ENCODE results near the gene CCDC9B.

The CCDC9B gene

GRCh38 chr15:40289140-40289775 lies 51.5 kb downstream of the CCDC9B start:
- no peak for DNase-seq (ENCODE audit: low read depth)

DNA sequence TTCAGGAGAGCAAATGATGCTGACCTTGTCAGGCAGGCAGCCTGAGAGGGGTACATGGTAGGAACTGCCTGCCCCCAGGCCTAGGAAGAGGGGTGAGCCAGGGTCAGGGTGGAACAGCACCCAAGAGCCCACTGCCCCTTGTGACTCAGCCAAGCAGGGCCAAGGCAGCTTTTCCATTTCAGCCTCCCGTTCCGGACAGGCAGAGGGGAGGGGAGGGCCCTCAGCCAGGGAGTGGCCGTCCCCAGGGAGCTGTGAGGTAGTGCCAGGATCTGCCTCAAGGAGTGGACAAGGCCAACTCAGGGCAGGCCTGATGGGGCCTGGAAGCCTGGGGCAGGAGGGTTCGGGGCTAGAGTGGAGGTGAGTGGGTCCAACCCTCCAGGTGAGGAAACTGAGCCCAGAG lies 52.8 kb downstream of the CCDC9B start:
- DNase-seq (ENCODE audit: low read depth): no peak

DNA sequence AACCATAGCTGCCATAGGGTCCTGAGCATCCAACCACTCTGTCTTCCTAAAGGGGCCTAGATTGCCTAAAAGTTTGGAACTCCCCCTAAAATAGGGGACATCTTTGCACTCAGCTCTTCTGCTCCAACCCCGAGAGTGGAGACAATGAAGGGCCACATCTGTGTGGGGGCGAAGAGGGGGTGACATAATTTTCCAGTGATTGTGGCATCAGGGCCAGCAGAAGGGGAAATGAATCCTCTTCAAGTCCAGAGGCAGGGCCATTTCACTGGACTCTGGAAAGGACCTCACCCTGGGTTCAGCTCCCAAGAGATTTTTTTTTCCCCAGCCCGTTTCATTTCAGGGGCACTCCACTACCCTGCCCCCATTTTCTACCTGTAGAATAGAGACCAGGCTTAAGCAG lies 53.2 kb downstream of the CCDC9B start:
- DNase-seq (ENCODE audit: low read depth): no peak

- DNase-seq (ENCODE audit: low read depth): no peak
These were observed 53.9 kb downstream of the CCDC9B start for GRCh38 chr15:40286794-40287193.

DNA sequence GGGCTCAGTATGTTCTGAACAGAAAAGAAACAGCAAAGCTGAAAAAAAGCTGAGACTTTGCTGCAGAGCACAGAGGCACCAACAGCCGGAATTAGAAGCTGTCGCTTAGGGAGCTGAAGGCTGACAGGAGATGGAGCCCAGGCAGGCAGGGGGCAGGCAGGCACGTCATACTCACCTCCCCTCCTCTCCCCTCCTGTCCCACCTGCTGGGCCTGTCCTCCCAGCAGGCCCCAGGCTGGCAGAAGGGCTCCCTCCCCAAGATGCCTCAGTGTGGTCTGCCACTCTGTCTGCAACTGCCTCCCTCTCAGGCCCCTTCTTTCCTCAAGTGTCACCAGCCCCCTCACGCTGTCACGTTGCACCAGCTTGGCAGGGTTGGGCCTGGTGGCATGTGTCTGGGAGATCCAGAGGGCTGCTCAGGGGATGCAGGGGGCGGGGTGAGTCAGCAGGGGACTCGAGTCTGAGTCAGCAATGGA lies 54.6 kb downstream of the CCDC9B start:
- no peak for DNase-seq (ENCODE audit: low read depth)

GRCh38 chr15:40285554-40286011 lies 55.2 kb downstream of the CCDC9B start:
- DNase-seq (ENCODE audit: low read depth): no peak

GRCh38 chr15:40285151-40285550 lies 55.6 kb downstream of the CCDC9B start:
- peak; percentile 49 for DNase-seq (ENCODE audit: low read depth)

- no peak for DNase-seq (ENCODE audit: low read depth)
These were observed 57.0 kb downstream of the CCDC9B start for GRCh38 chr15:40283615-40284300.

DNA sequence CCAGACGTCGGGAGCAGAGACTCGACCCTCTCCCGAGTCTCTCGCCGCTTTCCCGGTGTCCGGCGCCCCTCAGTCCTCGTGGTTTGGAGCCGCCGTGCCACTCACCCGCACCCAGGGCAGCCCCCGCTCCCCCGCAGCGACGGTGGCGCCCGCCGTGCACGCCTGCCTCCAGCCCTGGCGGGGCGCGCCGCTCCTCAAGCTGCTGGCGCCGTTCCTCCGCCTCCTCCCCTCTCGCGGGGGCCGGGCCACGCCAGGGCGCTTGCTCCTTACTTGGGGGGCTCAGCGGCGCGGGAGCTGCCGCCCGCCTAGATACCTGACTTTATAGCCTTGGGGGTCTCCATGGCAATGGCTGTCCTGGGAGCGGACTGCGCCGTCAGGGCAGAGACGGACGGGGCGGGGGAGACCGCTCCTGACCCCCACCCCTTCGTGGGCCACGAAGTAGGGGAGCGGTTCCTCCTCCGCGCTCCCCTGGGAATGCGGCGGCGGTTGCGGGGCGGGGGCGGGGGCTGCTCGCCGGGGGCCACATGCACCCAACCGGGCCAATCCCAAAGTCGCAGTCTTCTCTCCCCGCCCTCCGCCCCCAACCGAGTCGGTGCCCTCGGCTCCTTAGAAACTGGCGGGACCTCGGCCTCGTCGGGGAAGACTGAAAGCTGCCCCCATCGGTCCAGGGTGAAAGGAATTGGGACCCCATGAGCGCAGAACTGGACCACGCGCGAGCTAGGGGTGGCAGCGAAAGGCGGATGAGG lies 57.7 kb downstream of the CCDC9B start, which contains the start of gene ANKRD63:
Gene ANKRD63 (minus strand): TSS at position 196 of the 746 bp plus-strand sequence. CDS start 478 bp downstream, outside the sequence.
- DNase-seq (ENCODE audit: low read depth): no peak

DNA sequence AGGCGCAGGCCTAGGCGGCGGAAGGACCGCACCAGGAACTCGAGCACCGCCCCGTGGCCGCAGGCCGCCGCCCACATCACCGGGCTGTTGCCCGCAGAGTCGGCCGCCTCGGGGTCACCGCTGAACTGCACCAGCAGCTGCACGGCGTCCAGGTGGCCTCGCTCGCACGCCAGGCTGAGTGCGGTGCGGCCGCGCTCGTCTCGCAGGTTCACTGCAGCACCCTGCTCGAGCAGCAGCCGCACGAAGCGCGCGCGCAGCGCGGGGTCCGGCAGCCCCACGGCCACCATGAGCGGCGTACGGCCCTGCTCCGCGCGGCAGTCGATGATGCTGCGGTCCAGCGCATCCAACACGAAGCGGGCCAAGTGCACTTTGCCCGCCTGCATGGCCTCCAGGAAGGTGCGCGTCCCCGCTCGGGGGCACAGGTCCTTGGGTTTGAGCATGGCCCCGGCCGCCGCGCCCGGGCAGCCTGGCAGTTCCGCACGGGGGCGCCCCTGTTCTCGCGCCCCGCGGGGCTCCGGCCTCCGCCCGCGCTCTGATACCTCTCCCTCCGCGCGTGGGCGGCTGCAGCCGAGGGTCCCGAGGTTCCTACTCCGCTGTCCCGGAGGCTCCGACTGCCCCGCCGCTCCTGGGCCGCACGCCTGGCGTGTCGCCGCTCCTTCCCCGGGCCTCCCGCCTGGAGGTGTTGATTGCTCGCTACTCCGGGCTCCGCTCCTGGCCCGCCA lies 58.4 kb downstream of the CCDC9B start:
- peak; percentile 17 for DNase-seq (ENCODE audit: low read depth)

GRCh38 chr15:40281801-40282146 lies 59.0 kb downstream of the CCDC9B start:
- DNase-seq (ENCODE audit: low read depth): no peak
